GM21717 (cell line): ENCODE data around the gene MAP1A.

Experiments
- ATAC-seq: cut with Tn5 transposase; IDR thresholded peaks from one replicate; pipeline ENCODE4 v1.9.1; 2021; ENCODE audit warnings: mild to moderate bottlenecking, moderate library complexity; ENCODE audit not compliant: unreplicated experiment

Gene MAP1A

GRCh38 chr15:43510200-43511011 is 7.0 kb upstream of the MAP1A start:
- ATAC-seq: peak; percentile 92

GRCh38 chr15:43511012-43511885 is 6.2 kb upstream of the MAP1A start:
- ATAC-seq: no peak

GRCh38 chr15:43513550-43513949 is 3.9 kb upstream of the MAP1A start:
- no peak for ATAC-seq

- ATAC-seq: no peak
Observed at GRCh38 chr15:43514241-43515057, 3.0 kb upstream of the MAP1A start.

GRCh38 chr15:43515741-43516140 is 1.7 kb upstream of the MAP1A start:
- ATAC-seq: no peak

GRCh38 chr15:43516185-43516584 is 1.2 kb upstream of the MAP1A start:
- no peak for ATAC-seq

GRCh38 chr15:43516801-43517353 is 531 bp upstream of the MAP1A start:
- no peak for ATAC-seq

GRCh38 chr15:43518197-43518761 is 871 bp downstream of the MAP1A start:
- no peak for ATAC-seq

- ATAC-seq: no peak
Observed at GRCh38 chr15:43519196-43519595, 1.8 kb downstream of the MAP1A start.

GRCh38 chr15:43520138-43520537 is 2.7 kb downstream of the MAP1A start:
- no peak for ATAC-seq

GRCh38 chr15:43521419-43521818 is 4.0 kb downstream of the MAP1A start:
- no peak for ATAC-seq

- ATAC-seq: no peak
Observed at GRCh38 chr15:43522247-43522646, 4.8 kb downstream of the MAP1A start.

GRCh38 chr15:43523646-43524045 is 6.2 kb downstream of the MAP1A start:
- ATAC-seq: no peak

- no peak for ATAC-seq
Observed at GRCh38 chr15:43524254-43524845, 6.9 kb downstream of the MAP1A start.

- no peak for ATAC-seq
Observed at GRCh38 chr15:43525131-43525530, 7.7 kb downstream of the MAP1A start.

- ATAC-seq: no peak
Observed at GRCh38 chr15:43526261-43526930, 9.0 kb downstream of the MAP1A start.

GRCh38 chr15:43527016-43527801 is 9.8 kb downstream of the MAP1A start:
- no peak for ATAC-seq

GRCh38 chr15:43527802-43528541 is 10.6 kb downstream of the MAP1A start:
- ATAC-seq: no peak
